GM18909 (cell line): ENCODE measurements around the gene ASTN2.

ENCODE experiments used
- ATAC-seq: cut with Tn5 transposase; IDR thresholded peaks from one replicate; pipeline ENCODE4 v1.9.1; 2021; ENCODE audit warnings: mild to moderate bottlenecking; ENCODE audit not compliant: unreplicated experiment, poor library complexity

The ASTN2 gene, protein sequence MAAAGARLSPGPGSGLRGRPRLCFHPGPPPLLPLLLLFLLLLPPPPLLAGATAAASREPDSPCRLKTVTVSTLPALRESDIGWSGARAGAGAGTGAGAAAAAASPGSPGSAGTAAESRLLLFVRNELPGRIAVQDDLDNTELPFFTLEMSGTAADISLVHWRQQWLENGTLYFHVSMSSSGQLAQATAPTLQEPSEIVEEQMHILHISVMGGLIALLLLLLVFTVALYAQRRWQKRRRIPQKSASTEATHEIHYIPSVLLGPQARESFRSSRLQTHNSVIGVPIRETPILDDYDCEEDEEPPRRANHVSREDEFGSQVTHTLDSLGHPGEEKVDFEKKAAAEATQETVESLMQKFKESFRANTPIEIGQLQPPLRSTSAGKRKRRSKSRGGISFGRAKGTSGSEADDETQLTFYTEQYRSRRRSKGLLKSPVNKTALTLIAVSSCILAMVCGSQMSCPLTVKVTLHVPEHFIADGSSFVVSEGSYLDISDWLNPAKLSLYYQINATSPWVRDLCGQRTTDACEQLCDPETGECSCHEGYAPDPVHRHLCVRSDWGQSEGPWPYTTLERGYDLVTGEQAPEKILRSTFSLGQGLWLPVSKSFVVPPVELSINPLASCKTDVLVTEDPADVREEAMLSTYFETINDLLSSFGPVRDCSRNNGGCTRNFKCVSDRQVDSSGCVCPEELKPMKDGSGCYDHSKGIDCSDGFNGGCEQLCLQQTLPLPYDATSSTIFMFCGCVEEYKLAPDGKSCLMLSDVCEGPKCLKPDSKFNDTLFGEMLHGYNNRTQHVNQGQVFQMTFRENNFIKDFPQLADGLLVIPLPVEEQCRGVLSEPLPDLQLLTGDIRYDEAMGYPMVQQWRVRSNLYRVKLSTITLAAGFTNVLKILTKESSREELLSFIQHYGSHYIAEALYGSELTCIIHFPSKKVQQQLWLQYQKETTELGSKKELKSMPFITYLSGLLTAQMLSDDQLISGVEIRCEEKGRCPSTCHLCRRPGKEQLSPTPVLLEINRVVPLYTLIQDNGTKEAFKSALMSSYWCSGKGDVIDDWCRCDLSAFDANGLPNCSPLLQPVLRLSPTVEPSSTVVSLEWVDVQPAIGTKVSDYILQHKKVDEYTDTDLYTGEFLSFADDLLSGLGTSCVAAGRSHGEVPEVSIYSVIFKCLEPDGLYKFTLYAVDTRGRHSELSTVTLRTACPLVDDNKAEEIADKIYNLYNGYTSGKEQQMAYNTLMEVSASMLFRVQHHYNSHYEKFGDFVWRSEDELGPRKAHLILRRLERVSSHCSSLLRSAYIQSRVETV (N-terminal part only)

DNA sequence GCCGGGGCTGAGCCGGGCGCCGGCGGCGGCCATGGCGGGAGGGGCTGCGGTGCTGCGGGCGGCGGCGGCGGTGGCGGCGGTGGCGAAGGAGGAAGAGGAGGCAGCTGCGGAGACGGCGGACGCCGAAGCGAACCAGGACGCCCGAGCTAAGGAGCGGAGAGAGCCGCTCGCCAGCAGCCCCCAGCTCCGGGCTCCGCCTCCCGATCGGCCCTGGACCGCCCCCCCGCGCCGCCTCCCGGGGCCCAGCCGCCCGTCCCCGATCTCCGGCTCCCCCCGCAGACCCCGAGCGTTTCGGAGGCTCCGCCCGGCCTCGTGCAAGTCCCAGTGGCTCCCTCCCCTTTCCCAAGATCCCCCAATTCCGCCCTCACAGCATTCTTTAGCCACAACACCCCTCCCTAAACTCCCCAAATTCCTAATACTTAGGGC, at the start of gene ASTN2:
TSS of gene ASTN2 (minus strand) at position 152 of the 426 bp plus-strand sequence. CDS start at position 33, 119 bp downstream.
- ATAC-seq: no peak

DNA sequence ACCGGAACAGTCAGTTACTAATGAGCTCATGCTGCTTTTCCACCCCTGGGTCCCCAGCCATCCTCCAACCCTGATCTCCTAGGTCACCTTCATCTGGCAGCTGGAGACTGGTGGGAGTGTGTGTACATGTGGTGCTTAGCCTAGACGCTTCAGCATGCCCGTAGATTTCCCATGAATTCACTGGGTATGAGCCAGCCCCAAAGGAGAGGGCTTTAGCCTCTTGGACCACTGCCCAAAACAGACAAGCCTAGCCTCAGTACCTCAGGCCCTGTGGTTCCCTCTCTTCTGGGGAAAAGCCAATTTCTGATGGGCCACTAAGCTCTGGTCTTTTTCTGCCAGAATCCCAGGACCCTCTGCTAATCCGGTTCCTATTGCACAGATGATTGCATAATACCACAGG, 48.0 kb upstream of the ASTN2 start:
- ATAC-seq: no peak

DNA sequence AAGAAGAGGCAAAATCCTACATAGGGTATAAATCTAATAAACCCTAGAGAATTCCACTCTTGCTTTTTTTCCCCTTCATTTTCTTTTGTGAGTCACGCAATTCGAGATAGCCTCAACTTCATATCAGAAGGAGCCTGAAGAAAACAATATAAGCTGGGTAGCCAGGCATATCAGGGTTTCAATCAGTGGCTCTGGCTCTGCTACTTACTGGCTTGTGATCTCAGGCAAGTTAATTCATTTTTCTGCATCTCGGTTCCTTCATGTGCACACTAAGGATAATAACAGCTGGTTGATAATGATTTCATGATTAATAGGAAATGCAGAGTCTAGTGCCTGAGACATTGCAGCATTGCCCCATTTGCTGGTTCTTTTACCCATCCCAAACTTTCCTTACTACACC, 46.5 kb upstream of the ASTN2 start:
- no peak for ATAC-seq

DNA sequence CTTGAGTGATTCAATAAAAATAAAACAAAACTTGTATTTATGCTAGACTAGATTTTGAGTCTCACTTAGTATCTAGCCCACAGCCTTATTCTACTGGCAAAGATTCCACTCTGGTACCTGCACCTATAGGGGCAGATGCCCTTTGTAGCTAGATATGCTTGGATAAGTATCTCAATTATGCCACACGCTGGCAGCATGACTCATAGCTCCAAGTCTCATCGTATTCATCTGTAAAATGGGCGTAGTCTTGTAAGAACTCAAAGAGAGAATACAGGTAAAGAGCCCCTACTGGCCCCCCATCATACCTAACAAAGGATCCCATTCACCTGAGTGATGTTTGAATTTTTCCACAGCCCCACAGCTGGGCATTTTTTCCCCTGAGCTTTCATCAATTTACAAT, 45.9 kb upstream of the ASTN2 start:
- no peak for ATAC-seq

DNA sequence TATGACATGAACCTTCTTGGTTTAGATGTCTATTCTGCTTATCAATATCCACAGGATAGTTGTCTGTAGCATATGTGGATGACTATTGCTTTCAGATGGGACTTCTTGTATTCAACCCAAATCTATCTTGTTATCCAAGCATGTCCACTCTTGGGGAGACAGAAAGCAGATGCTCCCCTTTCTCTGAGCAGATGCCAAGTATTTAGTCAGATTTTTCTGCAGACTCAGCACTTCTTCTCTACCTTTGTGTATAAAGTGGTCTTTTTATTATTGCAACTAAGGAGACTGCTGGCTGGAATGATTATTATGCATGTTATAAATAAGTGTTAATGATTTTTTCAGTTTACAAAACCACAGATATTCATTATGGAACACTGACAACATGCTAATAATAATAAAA, 45.1 kb upstream of the ASTN2 start:
- ATAC-seq: no peak

DNA sequence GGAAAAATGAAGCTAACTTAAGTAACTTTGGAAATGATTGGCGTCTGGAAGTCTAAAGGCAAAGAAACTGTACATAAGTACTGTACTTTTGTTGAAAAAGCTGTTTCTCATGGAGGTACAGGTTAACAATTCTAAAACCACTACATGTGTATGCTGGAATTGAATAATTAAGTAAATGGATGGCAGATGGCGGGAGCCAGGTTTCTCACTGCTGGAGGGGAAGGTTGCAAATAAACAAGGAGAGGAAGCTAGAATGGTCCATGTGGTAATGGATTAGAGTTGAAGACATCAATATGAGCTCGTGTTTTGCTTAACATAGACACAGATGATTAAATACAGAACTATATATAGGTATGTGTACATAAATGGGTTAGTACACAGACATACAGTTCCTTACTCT, 43.2 kb upstream of the ASTN2 start:
- no peak for ATAC-seq

DNA sequence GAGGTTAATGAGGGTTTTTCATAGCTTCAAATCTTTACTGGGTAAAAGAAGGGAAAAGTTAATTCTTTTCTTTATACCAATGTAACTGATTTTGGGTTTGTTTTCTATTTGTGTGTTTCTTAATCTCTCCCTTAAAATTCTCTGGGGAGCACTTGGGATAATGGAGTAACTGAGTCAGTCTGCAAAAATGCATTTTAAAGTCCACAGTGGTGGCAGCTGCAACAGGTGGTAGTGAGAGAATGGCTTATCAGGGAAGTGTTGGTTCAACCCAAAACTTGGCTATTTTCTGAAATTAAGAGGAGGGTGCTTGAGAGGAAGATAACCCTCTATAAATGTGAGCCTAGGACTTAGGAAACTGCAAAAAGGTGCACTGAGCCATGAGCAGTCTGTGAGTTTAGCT, 39.9 kb upstream of the ASTN2 start:
- ATAC-seq: no peak

DNA sequence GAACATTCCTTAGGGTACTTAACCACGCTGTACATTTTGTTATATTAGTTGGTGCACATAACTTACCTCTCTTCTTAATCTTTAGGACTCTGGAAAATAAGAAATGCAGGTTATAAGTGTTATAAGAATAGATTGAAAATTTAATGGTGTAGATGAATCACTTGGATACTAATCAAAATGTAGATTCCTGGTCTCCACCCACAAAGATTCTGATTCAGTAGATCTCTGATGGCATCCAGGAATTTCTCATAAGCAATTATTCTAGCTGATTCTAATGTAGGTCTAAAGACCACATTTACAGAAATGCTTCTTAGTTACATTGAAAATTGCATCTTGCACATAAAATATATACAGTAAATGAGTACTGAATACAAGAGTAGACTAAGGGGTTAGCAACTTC, 38.9 kb upstream of the ASTN2 start:
- ATAC-seq: no peak

DNA sequence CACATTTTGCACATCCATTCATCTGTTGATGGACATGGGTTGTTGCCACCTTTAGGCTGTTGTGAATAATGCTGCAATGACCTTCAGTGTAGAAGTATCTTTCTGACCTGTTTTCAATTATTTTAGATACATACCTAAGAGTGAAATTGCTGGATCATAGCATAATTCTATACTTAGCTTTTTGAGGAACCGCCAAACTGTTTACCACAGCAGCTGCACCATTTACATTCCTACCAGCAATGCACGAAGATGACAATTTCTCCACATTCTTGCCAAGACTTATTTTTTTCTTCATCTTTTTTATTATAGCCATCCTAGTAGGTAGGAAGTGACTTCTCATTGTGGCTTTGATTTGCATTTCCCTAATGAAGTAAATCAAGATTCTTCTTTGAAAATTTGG, 36.5 kb upstream of the ASTN2 start:
- ATAC-seq: no peak

DNA sequence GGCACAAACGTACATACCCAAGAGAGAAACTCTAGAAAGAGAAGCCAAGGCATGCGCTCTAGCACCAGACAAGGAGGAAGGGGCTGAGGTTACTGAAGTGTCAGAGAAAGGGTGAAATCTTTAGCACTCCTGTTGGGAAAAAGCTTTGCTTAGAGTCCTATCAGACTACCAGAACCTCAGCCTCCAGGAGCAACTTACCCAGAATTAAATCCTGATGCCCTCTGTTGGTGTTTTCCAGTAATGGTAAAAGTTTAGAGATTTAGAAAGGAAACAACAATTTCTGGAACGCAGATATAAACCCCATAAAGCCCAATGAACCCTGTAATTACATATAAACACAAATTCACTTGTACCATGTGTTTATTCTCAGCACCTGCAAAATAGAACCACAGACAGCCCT, 33.2 kb upstream of the ASTN2 start:
- ATAC-seq: no peak

DNA sequence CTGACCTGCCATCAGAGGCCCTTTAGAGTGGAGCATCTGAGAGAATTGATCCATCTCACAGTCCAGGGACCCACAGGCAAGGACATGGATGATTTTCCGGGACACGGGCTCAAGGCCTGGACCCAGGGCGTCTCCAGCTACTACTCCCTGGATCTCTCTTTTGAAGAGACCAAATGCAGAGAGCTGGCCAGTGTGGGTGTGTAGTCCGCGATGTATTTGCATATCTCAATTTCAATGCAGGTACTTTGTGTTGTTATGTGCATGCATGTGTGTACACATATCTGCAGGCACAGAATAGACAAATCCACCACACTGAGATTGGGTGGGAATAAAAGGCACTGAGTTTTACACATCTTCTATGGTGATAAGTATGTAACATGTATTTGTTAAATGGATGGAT, 30.8 kb upstream of the ASTN2 start:
- ATAC-seq: no peak

DNA sequence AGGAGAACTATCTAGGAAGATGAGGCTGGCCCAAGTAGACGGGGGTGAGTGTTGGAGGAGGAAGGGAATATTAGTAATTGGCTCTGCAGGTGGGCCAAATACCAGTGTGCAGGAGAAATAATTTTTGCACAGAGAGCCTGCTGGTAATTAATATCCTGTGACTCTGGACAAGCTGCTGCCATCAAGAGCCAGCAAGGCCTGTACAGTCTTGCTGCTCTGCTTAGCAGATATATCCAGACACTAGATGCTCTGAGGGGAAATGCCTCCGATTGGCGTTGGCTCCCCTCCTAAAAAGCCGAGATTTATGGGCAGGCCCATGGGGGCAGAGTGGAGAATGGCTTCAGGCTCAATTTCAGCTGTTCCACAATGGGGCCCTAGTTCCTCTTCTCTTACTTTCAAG, 29.6 kb upstream of the ASTN2 start:
- ATAC-seq: no peak

DNA sequence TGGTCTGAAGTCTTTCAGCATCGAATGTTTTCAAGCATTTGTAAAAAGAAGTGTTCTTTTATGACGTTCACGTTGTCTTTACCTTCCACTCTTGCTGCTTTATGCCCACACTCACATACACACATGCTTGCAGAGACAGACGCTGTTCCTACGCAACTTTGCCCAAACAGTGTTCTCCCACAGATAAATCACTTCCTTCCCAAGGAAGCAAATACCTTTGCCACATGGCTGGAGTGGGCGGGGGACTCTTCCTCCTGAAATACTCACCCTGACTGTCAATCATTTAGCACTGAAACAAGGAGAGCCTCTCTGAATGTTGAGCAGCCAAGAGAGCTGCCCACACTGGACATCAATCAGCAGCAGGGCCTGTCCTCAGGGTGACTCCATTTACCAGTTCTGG, 22.4 kb upstream of the ASTN2 start:
- no peak for ATAC-seq

DNA sequence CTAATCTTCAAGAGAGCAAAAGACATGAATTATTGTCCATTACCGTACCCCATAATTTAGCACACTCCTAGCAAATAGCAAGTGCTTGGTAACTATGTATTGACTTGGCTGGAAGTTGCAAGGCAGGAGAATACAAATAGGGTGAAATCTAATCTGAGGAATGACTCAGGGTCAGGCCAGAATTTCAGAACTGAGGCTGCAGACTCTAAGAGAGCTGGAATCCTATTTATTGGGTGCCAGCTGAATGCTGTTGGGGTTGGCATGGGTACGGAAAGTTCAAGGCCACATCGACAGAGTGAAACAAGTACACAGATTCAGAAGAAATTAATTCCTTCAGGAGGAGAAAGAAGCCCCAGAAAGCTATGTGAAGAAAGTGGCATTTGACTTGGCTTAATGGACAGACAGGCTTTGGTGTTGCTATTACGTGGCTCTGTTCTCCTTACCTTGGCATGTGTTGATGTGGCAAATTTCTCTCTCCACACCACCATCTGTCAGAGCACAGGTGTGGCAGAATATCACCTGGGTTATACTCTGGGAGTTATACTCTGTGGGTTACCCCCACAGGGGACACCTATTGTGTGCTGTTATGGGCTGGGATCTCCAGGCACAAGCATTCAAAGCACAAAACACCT, 20.9 kb upstream of the ASTN2 start:
- ATAC-seq: no peak

DNA sequence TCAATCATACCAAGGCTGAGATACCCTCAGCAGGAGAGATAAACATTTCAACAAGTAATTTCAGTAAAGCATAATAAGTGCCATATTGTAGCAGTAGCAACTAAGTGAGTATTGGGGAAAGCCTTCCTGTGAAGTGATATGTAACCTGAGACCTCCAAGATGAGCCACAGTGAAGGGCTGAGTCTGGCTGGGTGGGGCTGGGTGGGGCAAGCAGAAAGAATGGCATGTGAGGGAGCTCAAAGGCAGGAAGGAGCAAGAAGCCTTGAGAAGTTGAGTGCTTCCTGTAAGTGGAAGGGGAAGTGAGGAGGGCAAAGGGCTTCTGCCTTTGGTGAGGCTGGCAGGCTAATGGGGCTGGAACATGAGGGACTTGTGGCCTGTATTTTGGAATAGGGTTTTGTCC, 19.7 kb upstream of the ASTN2 start:
- no peak for ATAC-seq

DNA sequence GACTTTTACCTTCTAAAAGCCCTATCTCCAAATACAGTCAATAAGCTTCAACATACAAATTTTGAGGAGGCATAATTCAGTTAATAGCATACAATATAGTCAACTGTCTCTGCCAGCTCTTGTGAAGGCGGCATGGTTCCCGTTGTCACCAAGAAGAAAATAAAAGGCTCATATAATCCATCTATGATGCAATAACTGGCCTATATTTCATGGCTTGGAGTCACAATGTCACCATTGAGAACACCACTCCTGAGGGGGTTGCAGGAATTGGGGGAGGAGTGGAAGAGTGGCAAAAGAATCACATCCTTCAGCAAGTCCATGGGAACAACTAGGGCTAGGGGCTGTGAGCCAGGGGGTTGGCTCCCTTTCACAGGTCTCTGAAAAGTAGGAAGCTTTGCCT, 16.0 kb upstream of the ASTN2 start:
- ATAC-seq: no peak

DNA sequence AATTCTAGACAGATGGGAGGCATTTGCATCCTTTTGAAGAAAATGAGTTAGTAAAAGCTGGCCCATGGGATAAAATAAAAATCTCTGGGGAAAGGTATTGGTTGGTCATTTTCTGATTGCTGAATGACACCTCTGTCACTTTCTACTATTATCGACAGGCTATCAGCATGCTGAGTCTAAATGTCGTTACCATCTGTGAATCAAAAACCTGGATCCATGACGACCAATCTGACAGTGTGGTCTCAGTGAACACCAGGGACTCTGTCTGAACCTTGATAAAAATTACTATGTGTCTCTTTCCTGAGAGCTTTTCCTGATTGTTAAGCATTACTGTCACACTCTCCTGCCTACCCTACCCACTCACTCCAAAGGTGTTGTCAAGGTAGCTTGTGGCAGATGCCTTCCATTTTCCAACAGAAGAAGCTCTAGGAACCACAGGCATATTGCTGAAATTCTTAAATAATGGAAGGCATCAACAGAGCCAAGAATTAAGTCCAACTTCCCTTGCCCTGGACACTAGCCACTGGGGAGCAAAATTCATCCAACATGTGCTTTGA, 12.6 kb upstream of the ASTN2 start:
- ATAC-seq: no peak

DNA sequence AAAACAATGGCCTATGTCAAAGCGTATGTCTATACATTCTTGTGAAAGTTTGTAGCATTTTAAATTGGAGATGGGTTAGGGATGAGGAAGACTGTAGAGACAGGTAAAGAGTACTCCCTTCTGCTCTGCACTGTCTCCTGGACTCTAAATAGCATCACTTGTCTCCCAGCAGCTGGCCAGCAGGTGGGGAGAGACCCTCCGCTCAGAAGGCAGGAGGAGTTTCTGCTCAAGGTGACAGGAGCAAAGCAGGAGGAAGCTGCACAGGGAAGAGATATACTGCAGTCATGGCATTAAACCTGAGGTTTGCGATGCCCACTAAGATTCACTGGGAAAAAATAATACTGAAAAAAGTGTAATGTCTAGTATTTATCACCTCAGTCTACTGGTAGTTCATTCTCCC, 10.7 kb upstream of the ASTN2 start:
- ATAC-seq: no peak

DNA sequence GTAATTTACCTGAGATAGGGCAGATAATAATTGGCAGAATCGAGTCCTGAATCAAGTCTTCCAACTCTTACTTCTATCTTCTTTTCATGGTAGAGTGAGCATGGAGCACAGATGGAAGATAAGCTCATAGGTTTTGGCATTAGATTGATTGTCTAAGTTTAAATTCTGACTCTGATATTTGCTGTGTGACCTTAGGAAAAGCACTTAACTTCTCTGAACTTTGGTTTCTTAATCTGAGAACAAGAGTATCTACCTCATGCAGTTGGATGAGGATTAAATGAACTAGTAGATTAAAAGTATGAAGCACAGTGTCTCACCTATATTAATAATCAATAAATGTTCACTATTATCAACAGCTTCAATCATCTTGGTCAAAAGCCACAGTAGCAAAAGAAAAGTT, 9.4 kb upstream of the ASTN2 start:
- no peak for ATAC-seq

DNA sequence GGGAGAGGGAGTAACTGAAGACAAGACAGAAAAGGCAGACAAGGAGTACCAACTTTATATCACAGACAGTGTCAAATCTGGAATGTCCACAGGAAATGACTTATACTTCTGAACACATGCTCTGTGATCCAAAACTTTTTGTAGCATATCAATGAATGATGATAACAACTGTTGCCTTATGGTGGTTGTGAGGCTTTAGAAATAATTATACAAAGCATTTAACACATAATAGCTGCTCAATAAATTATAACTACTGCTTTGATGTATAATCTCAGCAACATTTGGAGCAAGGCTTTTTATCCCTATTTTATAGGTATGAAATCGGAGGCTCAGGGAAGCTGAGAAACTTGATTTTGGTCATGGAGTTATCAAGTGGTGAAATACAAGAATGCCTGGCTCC, 3.3 kb upstream of the ASTN2 start:
- no peak for ATAC-seq
